IMR-90 (cell line): ENCODE measurements around the gene YJEFN3. TPM values are rescaled to one million over a fixed set of nuclear protein-coding genes. Genes with fewer than 3 reads are reported as not detected.

Experiments used
- ATAC-seq: fragments of 200-7000 bp; cut with Tn5 transposase; 2 replicates; pipeline ENCODE4 v1.9.1; 2020; ENCODE audit warnings: low read depth, mild to moderate bottlenecking, moderate library complexity
- BruUV-seq: library from RNA; stranded (reverse); fragments of 400-500 nt; replicated peaks from 2 replicates; lab custom pipeline; 2021; lab: Mats Ljungman, UMichigan
- CTCF ChIA-PET: fragments of 300-600 bp; formaldehyde crosslinking; extraction: SDS; loops from one replicate; lab custom pipeline; 2021; ENCODE audit warnings: antibody characterized with exemption; lab: Yijun Ruan, JAX
- POLR2A ChIA-PET: fragments of 300-600 bp; sonication (Branson Sonifier 250); formaldehyde crosslinking; loops from one replicate; lab custom pipeline; 2022; ENCODE audit warnings: antibody characterized with exemption; ENCODE audit not compliant: unreplicated experiment; lab: Charles Lee
- DNase-seq: peaks from one replicate; pipeline ENCODE4 v3.0.0; 2013
- H2AFZ ChIP-seq: replicated peaks from 2 replicates; pipeline ENCODE3; 2013; ENCODE audit warnings: low read length, mild to moderate bottlenecking; ENCODE audit not compliant: poor library complexity
- H2AK5ac ChIP-seq: 2 replicates; pipeline ENCODE4 v1.6.1; 2013; ENCODE audit warnings: low read depth, low read length, inconsistent platforms
- H2AK9ac ChIP-seq: replicated peaks from 2 replicates; pipeline ENCODE3; 2013; ENCODE audit warnings: mild to moderate bottlenecking, low read depth, low read length, moderate library complexity; ENCODE audit not compliant: poor library complexity
- H2BK120ac ChIP-seq: 2 replicates; pipeline ENCODE4 v1.6.1; 2013; ENCODE audit warnings: low read depth, low read length, inconsistent platforms
- H2BK15ac ChIP-seq: 3 replicates; pipeline ENCODE4 v1.6.1; 2013; ENCODE audit warnings: low read depth, low read length, inconsistent platforms
- H2BK20ac ChIP-seq: 2 replicates; pipeline ENCODE4 v1.6.1; 2013; ENCODE audit warnings: low read depth, mild to moderate bottlenecking, inconsistent platforms, low read length, moderate library complexity
- H2BK5ac ChIP-seq: 2 replicates; pipeline ENCODE4 v1.6.1; 2013; ENCODE audit warnings: mild to moderate bottlenecking, low read depth, low read length, inconsistent platforms; ENCODE audit not compliant: poor library complexity, severe bottlenecking
- H3K14ac ChIP-seq: replicated peaks from 2 replicates; pipeline ENCODE4 v1.6.1; 2013; ENCODE audit warnings: low read depth, low read length, inconsistent platforms
- H3K18ac ChIP-seq: 2 replicates; pipeline ENCODE4 v1.6.1; 2013; ENCODE audit warnings: low read depth, low read length, control low read depth
- H3K23ac ChIP-seq: 2 replicates; pipeline ENCODE4 v1.6.1; 2013; ENCODE audit warnings: low read depth, low read length, inconsistent platforms
- H3K27ac ChIP-seq: 2 replicates; pipeline ENCODE4 v1.5.1; 2013; ENCODE audit warnings: mild to moderate bottlenecking, control low read depth, low read length; ENCODE audit not compliant: insufficient read depth
- H3K27me3 ChIP-seq: 2 replicates; pipeline ENCODE4 v1.6.1; 2013; ENCODE audit warnings: low read length; ENCODE audit not compliant: control insufficient read depth, insufficient read depth
- H3K36me3 ChIP-seq: 2 replicates; pipeline ENCODE4 v1.6.1; 2013; ENCODE audit warnings: low read length, mixed read lengths; ENCODE audit not compliant: control insufficient read depth, insufficient read depth
- H3K4ac ChIP-seq: 2 replicates; pipeline ENCODE4 v1.6.1; 2013; ENCODE audit warnings: low read depth, low read length, inconsistent platforms
- H3K4me1 ChIP-seq: 2 replicates; pipeline ENCODE4 v1.6.1; 2013; ENCODE audit warnings: low read length, mixed read lengths; ENCODE audit not compliant: control insufficient read depth, insufficient read depth
- H3K4me2 ChIP-seq: 2 replicates; pipeline ENCODE4 v1.6.1; 2013; ENCODE audit warnings: low read depth, mild to moderate bottlenecking, control low read depth, low read length, moderate library complexity
- H3K4me3 ChIP-seq: 2 replicates; pipeline ENCODE4 v1.5.1; 2013; ENCODE audit warnings: low read depth, mild to moderate bottlenecking, control low read depth, low read length, moderate library complexity; ENCODE audit not compliant: insufficient read depth
- H3K56ac ChIP-seq: 2 replicates; pipeline ENCODE4 v1.6.1; 2013; ENCODE audit warnings: low read length, inconsistent platforms; ENCODE audit not compliant: insufficient read depth; ENCODE audit errors: extremely low read depth
- H3K79me1 ChIP-seq, 2 experiments: 2 replicates each; pipeline ENCODE4 v1.6.1; 2013; ENCODE audit warnings: low read length in 2 of 2, inconsistent platforms in 1 of 2, low read depth in 1 of 2
- H3K9ac ChIP-seq: 2 replicates; pipeline ENCODE4 v1.6.1; 2013; ENCODE audit warnings: low read depth, low read length, control low read depth
- H3K9me1 ChIP-seq: 2 replicates; pipeline ENCODE4 v1.6.1; 2013; ENCODE audit warnings: low read length, inconsistent platforms; ENCODE audit not compliant: insufficient read depth
- H3K9me3 ChIP-seq: 2 replicates; pipeline ENCODE4 v1.6.1; 2013; ENCODE audit warnings: low read length; ENCODE audit not compliant: control insufficient read depth, insufficient read depth
- H4K20me1 ChIP-seq: 2 replicates; pipeline ENCODE4 v1.6.1; 2013; ENCODE audit warnings: low read length, inconsistent platforms; ENCODE audit not compliant: insufficient read depth
- H4K5ac ChIP-seq: 2 replicates; pipeline ENCODE4 v1.6.1; 2013; ENCODE audit warnings: mild to moderate bottlenecking, low read depth, low read length, control low read depth
- H4K8ac ChIP-seq, 2 experiments: 2 replicates each; pipeline ENCODE4 v1.6.1; 2013; ENCODE audit warnings: low read depth in 2 of 2, low read length in 2 of 2, control low read depth in 1 of 2, inconsistent platforms in 1 of 2
- H4K91ac ChIP-seq: 2 replicates; pipeline ENCODE4 v1.6.1; 2013; ENCODE audit warnings: low read depth, low read length, inconsistent platforms; ENCODE audit not compliant: insufficient read depth
- NFE2L2 ChIP-seq: fragments of 150-350 bp; IDR thresholded peaks from 2 replicates; pipeline ENCODE4 v1.6.1; 2016; ENCODE audit warnings: low read depth, mild to moderate bottlenecking, low read length
- WGBS, 2 experiments: methylation state at CpG; one replicate each; pipeline versions ENCODE4 v1.1.5 to v1.1.7; 2013; ENCODE audit warnings: missing lambda C conversion rate in 2 of 2; ENCODE audit not compliant: insufficient read length in 1 of 2; ENCODE audit errors: extremely low coverage in 2 of 2; 5-methylcytosine and 5-hydroxymethylcytosine counted together
- dilution Hi-C: fragments of 300-500 bp; cut with HindIII; formaldehyde crosslinking; loops from one replicate; pipeline ENCODE4 v1.14.3; 2018; ENCODE audit warnings: low sequenced_read_pairs; ENCODE audit not compliant: unreplicated experiment
- in situ Hi-C: fragments of 300-500 bp; cut with MboI; formaldehyde crosslinking; loops from 3 replicates; pipeline ENCODE4 v1.14.3; 2019; ENCODE audit warnings: low sequenced_read_pairs, inconsistent platforms, mixed read lengths
- intact Hi-C: fragments of 100-400 bp; cut with micrococcal nuclease; formaldehyde crosslinking; loops from 2 replicates; pipeline ENCODE4 v1.10.0; 2022
- polyA plus RNA-seq, 3 experiments: library from polyadenylated mRNA; depleted of rRNA; stranded (reverse); fragments of >200 nt; gene quantifications; 2 replicates each; pipeline ENCODE4 v1.2.3, GENCODE V29; 2012; ENCODE audit warnings: low replicate concordance in 1 of 3
- total RNA-seq: library from RNA; depleted of rRNA; stranded (reverse); fragments of >200 nt; gene quantifications from 2 replicates; pipeline ENCODE4 v1.2.3, GENCODE V29; 2012

YJEFN3 gene
- total and polyA plus RNA-seq, 2 of the 4 experiments (the other 2 are of a cell fraction) = 0.72 to 4.0 TPM

GRCh38 chr19:19543101-19543500 is 14.4 kb downstream of the YJEFN3 start:
- no peak for TF ChIP-seq NFE2L2
- H3K27me3 ChIP-seq = peaks cover 28% of the 10 kb centered on the region
- no peak overlapping the region for H3K18ac ChIP-seq

More at GRCh38 chr19:19543101-19543500, 14.4 kb downstream of the YJEFN3 start:
- no peak overlapping the region for H2BK120ac ChIP-seq
- no peak overlapping the region for H2BK20ac ChIP-seq
- no peak overlapping the region for H2BK5ac ChIP-seq
- H3K27ac ChIP-seq = no peak overlapping the region
- no peaks in the 10 kb centered on the region for H3K9me1 ChIP-seq
- H3K9me3 ChIP-seq = no peaks in the 10 kb centered on the region; the same call in 1 of the 2 replicates
- H3K4me2 ChIP-seq = no peak overlapping the region
- 91% methylated on average over 13 of the region's 13 CpGs; no CpG with 5 or more reads in 1 of the 2 experiments for WGBS, 2 experiments
- DNase-seq = no peak
- CTCF ChIA-PET = interaction anchor here (0.5 kb wide), 1 partner anchor 30 kb away, joined by 3 read pairs; no protein-coding TSS in a partner anchor
- no peaks in the 10 kb centered on the region for H3K79me1 ChIP-seq
- H2AFZ ChIP-seq = no peak overlapping the region
- BruUV-seq = no TSS peak
- no peaks in the 10 kb centered on the region; the same call in 1 of the 2 replicates for H3K4me1 ChIP-seq
- POLR2A ChIA-PET = no interaction called here
- no peak overlapping the region for H2AK9ac ChIP-seq
- no peak for ATAC-seq
- no peak overlapping the region for H4K5ac ChIP-seq
- H4K91ac ChIP-seq = no peak overlapping the region
- no peak overlapping the region for H4K8ac ChIP-seq
- H3K14ac ChIP-seq = no peak overlapping the region
- dilution Hi-C loops (no loop called here), intact Hi-C loops (no loop called here), in situ Hi-C loops (loop anchor here (25.0 kb wide), 1 partner anchor 419 kb away; no protein-coding TSS in a partner anchor)
- H2BK15ac ChIP-seq = no peak overlapping the region
- H3K9ac ChIP-seq = no peak overlapping the region
- no peak overlapping the region for H2AK5ac ChIP-seq
- no peaks in the 10 kb centered on the region for H3K36me3 ChIP-seq
- no peak overlapping the region for H3K4me3 ChIP-seq
- H3K4ac ChIP-seq = no peak overlapping the region
- no peak overlapping the region for H3K23ac ChIP-seq
- H4K20me1 ChIP-seq = no peaks in the 10 kb centered on the region
- H3K56ac ChIP-seq = no peak overlapping the region
